NB4 (cell line): ENCODE results near the gene RCAN3.

Experiments used
- DNase-seq: peaks from one replicate; pipeline ENCODE4 v3.0.0; 2010; ENCODE audit warnings: low read depth
- H3K4me3 ChIP-seq: one replicate; pipeline ENCODE4 v1.5.1; 2011; ENCODE audit warnings: mild to moderate bottlenecking, low read depth, low read length, moderate library complexity
- CTCF ChIP-seq: IDR thresholded peaks from one replicate; pipeline ENCODE4 v1.5.1; 2012; ENCODE audit warnings: low read depth, low read length
- MAX ChIP-seq: IDR thresholded peaks from 2 replicates; pipeline ENCODE4 v1.6.1; 2011; ENCODE audit warnings: low read depth, low read length
- MYC ChIP-seq: IDR thresholded peaks from 2 replicates; pipeline ENCODE4 v1.6.1; 2011; ENCODE audit warnings: low read depth, low read length
- POLR2A ChIP-seq: IDR thresholded peaks from 2 replicates; pipeline ENCODE4 v1.6.1; 2011; ENCODE audit warnings: mild to moderate bottlenecking; ENCODE audit not compliant: insufficient read length; ENCODE audit errors: extremely low read depth

Gene RCAN3

GRCh38 chr1:24586119-24586518, 83.5 kb downstream of the RCAN3 start:
- no peak for DNase-seq
- H3K4me3 ChIP-seq, result no peak overlapping the region
- TF ChIP-seq POLR2A (no peak), MYC (no peak)

GRCh38 chr1:24586970-24587820, 84.6 kb downstream of the RCAN3 start:
- TF ChIP-seq MYC (no peak), CTCF (peak; percentile 85)
- DNase-seq, result peak; percentile 68
- no peak overlapping the region for H3K4me3 ChIP-seq

DNA sequence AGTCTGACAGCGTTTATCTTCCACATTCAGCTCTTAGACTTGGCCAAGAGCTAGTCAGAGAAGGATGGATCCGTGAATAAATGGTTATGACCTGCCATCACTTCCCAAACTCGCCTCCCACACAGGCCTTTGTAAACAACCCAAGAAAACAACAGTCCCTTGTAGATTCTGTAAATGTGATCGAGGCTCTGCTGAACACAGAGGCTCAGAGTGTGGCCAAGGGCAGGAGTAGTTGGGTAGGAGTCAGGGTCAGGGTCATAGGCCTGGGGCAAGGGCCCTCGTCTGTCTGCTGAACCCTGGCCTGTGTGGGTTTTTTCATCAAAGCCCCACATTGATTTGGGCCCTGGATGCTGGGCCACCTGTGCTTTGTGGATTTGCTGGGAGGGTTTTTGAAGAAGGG, 85.9 kb downstream of the RCAN3 start:
- no peak overlapping the region for H3K4me3 ChIP-seq
- no peak for TF ChIP-seq POLR2A
- no peak for TF ChIP-seq MAX
- no peak for TF ChIP-seq MYC
- no peak for DNase-seq

DNA sequence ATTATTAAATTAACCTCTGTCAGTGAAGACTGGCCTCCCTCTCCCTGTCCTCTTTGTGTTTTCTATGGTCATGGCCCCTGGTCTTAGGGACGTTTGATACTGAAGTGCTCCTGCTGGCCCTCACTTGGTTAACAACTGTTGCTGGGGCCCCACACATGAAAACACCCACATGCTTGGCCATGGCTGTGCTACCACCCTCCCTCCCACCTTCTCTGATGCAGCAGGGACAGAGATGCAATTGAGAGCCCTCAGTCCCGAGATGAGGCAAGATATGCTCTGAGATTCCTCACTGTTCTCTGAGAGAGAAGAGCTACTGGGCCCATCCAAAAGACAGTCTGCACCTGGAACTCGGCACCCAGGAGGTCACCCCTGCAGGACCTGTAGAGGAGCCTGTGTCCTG, 86.6 kb downstream of the RCAN3 start:
- TF ChIP-seq POLR2A (no peak), MAX (no peak), CTCF (no peak), MYC (no peak)
- no peak for DNase-seq
- H3K4me3 ChIP-seq, result no peak overlapping the region
